NCI-H2196 (cell line): ENCODE data around the gene SERF1A.
"Not testable (repeated sequence)": the region's sequence is repeated elsewhere in the genome, so short reads cannot be mapped to it uniquely, and the experiment has no call there.

ENCODE experiments used
- DNase-seq: peaks from one replicate; lab custom pipeline; 2025; ENCODE audit not compliant: unreplicated experiment; lab: John Stamatoyannopoulos, UW

SERF1A gene

DNA sequence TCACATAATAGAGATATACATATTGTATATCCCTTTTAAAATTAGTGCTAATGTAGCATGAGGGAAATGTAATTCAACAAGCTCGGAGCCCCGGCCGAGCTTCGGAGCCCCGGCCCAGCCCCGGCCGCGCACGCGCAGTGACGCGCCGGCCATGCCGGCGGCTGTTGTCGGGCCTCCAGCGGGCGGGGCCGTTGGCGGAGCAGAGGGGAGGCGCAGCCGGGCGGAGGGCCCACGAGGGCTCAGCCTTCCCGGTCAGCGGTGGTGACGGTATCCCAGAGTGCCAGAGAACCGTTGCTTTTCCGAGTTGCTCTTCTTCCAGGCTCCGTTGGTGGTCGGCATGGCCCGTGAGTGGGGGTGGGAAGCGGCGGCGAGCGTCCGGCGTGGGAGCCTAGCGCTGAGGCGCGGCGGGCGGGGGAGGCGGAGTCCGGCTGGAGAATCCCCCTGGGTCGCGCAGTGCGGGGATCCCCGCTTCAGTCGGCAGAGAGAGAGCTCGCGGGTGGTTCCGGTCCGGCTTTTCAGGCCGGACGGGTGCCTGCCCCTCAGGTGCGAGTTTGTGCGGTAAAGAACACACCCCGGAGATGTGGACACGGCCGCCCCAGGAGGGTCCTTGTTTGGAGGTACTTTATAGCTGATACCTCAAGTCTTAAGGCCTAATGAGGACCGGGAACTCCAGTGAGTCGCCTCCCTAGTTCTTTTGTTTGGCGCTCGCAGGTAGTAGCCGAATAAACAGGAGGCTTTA lies at the start of gene SERF1A:
SERF1A (plus strand) TSS at position 137 of the 739 bp plus-strand sequence; CDS start at position 338, 201 bp downstream.
- not testable (repeated sequence) for DNase-seq

DNA sequence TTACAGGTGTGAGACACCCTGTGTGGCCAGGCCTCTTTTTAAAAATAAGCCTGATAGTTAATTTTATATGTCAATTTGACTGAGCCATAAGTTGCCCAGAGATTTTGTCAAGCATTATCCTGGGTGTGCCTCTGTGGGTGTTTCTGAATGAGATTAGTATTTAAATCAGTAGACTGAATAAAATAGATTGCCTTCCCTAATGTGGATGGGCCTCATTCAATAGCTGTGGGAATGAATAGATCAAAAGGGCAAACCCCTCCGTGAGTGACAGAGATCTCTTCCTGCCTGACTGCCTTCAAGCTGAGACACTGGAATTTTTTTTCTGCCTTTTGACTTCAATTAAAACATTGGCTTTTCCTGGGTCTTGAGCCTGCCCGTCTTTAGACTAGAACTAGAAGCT lies 33.7 kb upstream of the SERF1A start:
- DNase-seq, result not testable (repeated sequence)

DNA sequence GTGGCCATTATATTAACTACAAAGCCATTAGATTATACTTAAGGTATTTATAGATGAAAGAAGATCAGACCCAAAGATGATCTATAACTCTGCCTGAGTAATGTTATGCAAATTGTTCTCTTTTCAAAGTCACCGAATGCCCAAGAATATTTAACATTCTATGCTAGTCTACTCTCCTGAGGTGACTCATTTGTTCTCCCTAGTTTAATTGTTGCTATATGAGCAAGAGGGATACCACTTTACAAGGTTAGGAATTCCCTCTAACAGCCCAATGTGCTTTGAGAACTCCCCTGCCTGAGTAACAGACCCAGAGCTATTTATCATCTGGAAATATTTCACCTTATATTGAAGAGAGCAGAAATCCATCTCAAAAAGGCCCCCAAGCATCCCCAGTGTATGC lies 29.8 kb upstream of the SERF1A start:
- not testable (repeated sequence) for DNase-seq

DNA sequence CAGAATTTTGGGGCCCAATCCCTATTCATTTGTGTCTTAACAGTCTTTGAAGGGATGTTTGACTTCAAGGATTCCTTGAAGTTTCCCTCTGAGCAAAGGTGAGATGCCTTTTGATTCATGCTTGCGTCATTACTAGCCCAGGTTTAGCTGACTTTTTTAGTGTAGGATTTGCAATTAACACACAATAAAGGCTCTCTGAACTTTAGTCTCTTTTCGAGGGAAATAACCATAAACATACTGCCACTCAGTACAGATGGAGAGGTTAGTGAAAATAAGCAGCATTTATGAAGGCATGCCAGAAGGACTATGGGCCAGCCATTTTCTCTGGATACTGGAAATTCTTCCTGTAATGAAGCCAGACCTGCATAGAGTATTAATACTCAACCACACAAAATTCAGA lies 4.4 kb upstream of the SERF1A start:
- not testable (repeated sequence) for DNase-seq

DNA sequence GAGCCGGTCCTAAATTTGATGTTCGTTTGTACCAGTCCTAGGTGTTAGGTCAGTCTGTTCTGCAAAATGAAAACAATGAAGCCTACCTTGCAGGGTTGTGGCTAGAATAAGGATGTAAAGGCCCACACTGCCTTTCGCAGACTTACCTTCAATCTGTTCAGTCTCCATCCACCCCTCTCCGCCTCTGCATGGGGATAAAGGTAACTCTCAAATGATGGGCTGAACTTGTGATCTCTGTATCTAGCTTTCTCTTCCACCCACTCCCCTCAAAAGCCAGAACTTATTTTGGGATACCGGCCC lies 753 bp downstream of the SERF1A start:
- DNase-seq, result not testable (repeated sequence)

DNA sequence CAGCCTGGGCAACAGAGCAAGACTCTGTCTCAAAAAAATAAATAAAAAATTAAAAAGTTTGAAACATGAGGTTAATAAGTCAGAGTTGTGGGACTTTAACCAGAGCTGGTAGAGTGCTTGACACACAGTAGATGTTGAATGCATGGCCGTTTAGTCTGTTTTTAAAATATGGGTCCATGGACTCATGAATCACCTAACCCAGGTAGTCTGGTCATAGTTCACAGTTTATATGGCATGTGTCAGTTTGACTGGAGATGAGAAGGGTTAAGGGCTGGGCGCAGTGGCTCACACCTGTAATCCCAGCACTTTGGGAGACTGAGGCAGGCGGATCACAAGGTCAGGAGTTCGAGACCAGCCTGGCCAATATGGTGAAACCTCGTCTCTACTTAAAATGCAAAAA lies 6.2 kb downstream of the SERF1A start:
- not testable (repeated sequence) for DNase-seq

DNA sequence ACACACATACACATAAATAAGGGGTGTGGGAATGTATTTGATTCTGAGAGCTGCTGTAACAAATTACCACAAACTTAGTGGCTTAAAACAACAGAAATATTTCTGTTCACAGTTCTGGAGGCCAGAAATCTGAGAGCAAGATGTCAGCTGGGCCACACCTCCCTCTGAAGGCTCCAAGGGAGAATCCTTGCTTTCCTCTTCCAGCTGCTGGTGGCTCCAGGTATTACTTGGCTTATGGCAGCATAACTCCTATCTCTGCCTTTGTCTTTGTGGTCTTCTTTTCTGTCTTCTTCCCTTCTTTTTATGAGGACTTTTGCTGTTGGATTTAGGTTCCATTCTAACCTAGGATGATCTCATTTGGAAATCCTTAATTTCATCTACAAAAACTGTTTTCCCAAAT lies 16.4 kb downstream of the SERF1A start:
- DNase-seq, result not testable (repeated sequence)

DNA sequence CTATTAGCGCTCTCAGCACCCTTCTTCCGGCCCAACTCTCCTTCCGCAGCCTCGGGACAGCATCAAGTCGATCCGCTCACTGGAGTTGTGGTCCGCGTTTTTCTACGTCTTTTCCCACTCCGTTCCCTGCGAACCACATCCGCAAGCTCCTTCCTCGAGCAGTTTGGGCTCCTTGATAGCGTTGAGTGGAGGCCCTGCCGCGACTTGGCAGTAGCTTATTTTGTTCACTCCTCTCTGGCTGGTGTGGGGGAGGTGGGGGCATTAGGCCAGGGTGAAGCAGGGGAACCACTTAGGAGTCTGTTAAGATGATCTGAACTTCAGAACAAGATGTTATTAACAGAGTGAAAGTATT lies 24.7 kb downstream of the SERF1A start:
- not testable (repeated sequence) for DNase-seq

DNA sequence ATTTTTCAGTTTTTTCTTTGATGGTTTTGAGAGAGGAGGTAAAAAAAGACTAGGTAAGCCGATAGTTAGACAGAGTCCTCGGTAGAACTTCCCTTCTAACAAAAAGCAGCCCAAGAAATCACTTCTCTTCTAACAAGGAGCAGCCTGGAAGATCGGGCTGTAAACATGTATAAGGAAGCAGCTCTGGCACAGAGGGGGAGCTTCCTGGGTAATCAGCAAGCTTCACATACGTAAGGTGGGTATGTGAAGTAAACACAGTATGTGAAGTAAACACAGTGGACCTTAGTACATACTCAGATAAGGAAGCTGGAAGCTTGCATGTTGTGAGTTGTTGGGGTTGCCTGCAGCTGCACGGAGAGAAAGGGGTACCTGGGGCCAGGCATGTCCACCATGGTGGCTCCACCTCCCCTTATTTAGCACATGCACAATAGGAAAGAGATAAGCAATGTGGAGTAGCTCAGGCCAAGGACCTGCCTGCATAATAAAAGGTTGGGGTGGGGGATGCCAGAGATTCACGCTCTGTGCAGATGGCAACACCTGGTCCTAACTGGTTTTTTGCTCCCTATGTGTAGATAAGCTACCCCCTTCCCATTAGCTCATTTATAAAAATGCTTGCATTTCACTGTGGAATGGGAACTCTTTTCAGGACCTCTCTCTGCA lies 31.4 kb downstream of the SERF1A start:
- not testable (repeated sequence) for DNase-seq

DNA sequence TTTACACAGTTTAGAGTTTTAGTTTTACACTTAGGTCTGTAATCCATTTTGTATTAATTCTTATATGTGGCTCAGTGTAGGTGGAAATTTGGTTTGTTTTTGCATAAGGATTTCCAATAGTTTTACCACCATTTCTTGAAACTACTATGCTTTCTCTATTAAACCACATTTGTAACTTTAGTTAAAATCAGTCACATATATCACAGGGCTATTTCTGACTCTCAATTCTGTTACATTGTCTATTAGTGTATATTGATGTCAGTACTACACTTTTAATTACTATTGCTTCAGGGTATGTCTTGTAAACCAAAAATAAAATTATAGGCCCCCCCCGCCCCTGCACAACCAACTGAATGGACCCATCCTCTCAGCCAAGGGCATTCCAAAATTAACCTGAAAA lies 32.1 kb downstream of the SERF1A start:
- DNase-seq, result not testable (repeated sequence)

DNA sequence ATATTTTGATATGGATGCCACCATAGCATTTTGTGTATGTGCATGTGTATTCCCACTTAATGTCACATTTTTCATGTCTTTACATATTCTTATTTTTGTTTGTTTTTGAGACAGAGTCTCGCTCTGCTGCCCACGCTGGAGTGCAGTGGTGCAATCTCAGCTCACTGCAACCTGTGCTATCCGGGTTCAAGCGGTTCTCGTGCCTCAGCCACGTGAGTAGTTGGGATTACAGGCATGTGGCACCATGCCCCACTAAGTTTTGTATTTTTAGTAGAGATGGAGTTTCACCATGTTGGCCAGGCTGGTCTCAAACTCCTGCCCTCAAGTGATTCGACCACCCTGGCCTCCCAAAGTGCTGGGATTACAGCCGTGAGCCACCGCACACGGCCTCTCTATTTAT lies 52.6 kb downstream of the SERF1A start:
- not testable (repeated sequence) for DNase-seq
